GM18868 (cell line): Measurements from ENCODE around the gene ARHGAP32.
"Not testable (repeated sequence)": the region's sequence is repeated elsewhere in the genome, so short reads cannot be mapped to it uniquely, and the experiment has no call there.

Source experiments
- ATAC-seq: cut with Tn5 transposase; IDR thresholded peaks from one replicate; pipeline ENCODE4 v1.9.1; 2021; ENCODE audit warnings: mild to moderate bottlenecking, moderate library complexity; ENCODE audit not compliant: unreplicated experiment

Gene ARHGAP32

GRCh38 chr11:129204150-129204838 is 12.2 kb upstream of the ARHGAP32 start:
- ATAC-seq = no peak

DNA sequence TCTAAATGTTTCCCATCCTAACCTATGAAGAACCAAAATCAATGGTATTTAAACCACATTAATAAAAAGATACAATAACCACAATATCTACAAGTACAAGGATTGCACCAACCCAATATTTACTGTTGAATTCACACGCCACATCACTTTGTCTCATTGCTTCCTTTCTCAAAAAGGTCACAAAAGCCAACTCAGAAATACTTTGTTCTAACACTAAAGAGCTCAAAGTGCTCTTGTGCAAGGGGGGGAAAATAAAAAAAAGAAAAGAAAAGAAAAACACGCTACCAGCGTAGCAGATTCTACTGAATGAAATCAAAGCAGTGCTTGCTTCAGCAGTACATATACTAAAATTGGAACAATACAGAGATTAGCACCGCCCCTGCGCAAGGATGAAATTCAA is 10.5 kb upstream of the ARHGAP32 start:
- no peak for ATAC-seq

DNA sequence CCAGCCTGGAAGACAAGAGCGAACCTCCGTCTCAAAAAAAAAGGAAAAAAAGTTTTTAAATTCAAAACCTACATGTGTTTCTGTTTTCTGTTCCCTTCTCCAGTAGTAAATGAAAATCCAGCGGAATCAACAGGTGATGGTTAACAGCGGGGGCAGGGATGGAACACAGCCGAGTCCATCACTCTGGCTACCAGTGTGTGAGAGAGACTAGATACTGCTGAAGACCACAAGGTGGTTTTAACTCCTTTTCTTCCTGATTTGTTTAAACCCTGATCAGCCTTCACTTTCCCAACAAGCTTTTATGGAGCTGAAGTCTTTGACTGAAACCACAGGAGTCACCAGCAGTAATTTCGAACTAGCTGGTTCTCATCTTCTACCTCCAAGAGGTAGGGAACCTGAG is 3.6 kb upstream of the ARHGAP32 start:
- no peak for ATAC-seq

DNA sequence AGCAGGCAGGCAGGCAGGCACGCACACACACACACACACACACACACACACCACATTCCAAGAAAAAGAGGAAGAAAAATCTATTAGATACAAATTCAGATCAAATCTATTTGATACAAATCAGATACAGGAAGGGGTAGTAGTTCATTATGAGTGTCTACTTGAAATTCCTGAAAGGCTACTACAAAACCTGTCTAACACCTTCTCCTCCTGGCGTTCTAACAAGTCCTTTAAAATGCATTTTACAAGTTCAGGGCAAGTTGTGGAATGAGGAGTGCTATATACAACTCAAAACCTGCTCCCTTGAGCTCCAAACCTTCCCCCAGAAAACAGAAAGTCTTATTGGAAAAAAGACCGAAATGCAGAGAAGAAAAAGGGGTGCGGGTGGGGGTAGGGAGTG is 476 bp downstream of the ARHGAP32 start:
- ATAC-seq = no peak

GRCh38 chr11:129190087-129190486 is 2.0 kb downstream of the ARHGAP32 start:
- no peak for ATAC-seq

- no peak for ATAC-seq
Observed at GRCh38 chr11:129189646-129190045, 2.5 kb downstream of the ARHGAP32 start.

DNA sequence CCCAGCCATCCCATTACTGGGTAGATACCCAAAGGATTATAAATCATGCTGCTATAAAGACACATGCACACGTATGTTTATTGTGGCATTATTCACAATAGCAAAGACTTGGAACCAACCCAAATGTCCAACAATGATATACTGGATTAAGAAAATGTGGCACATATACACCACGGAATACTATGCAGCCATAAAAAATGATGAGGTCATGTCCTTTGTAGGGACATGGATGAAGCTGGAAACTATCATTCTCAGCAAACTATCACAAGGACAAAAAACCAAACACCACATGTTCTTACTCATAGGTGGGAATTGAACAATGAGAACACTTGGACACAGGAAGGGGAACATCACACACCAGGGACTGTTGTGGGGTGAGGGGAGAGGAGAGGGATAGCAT is 7.0 kb downstream of the ARHGAP32 start:
- ATAC-seq = not testable (repeated sequence)

DNA sequence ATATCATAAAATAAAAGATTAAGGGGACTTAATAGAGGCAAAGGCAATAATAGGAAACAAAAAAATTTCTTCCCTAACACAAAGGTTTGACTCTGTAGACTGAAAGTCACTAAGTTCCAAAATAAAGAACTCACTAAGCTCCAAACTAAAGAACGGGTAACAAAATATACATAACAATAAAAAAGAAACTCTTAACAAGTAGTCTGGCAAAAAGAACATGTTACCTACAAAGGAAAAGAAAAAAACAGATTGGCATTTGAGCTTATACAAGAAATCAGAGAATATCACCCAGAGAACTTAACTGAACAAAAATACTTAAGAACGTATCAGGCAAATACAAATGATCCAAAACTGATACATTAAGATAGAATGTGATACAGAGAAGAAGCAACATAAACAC is 7.5 kb downstream of the ARHGAP32 start:
- ATAC-seq = no peak

- no peak for ATAC-seq
Observed at GRCh38 chr11:129167315-129167714, 24.8 kb downstream of the ARHGAP32 start.

DNA sequence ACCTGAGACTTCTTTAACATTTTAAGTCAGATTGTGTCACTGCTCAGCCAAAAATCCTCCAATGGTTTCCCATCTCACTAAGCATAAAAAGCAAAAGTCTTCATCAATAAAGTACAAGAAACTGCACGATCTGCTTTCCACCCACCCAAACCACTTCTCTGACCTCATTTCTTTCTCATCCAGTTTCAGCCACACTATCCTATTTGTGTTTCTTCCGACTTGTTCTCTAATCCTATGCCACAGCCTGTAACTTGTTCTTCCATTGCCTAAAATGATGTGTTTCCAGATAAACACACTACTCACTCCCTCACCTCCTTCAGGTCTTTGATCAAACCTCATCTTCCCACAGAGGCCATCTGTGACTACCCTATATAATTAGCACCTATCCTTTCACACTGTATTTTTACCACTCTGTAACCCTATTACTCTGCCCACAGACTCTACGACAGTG is 28.4 kb downstream of the ARHGAP32 start:
- no peak for ATAC-seq

DNA sequence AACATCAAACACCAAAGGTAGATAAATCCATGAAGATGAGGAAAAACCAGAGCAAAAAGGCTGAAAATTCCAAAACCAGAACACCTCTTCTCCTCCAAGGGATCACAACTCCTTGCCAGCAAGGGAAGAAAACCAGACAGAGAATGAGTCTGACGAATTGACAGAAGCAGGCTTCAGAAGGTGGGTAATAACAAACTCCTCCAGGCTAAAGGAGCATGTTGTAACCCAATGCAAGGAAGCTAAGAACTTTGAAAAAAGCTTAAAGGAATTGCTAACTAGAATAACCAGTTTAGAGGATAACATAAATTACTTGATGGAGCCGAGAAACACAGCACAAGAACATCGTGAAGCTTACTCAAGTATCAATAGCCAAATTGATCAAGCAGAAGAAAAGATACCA is 35.0 kb downstream of the ARHGAP32 start:
- not testable (repeated sequence) for ATAC-seq

GRCh38 chr11:129155745-129156144 is 36.4 kb downstream of the ARHGAP32 start:
- no peak for ATAC-seq

DNA sequence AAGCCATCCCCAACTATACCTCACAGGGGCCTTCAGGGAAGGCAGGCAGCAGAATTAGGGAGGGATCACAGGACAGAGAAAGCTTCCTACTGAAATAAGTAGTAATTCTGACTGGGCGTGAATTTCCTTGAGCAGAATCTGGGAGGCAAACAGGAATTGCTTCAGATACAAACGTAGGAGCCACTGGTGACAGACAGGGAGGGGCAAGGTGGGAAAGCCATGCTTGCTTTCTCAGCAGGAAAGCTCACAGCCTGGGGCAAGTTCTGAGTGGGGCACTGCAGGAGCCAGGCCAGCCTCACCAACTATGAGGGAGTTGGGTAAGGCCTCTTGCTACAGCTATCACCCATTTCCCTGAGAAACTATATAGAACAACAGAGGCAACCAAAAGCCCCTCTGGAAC is 43.6 kb downstream of the ARHGAP32 start:
- ATAC-seq = no peak

DNA sequence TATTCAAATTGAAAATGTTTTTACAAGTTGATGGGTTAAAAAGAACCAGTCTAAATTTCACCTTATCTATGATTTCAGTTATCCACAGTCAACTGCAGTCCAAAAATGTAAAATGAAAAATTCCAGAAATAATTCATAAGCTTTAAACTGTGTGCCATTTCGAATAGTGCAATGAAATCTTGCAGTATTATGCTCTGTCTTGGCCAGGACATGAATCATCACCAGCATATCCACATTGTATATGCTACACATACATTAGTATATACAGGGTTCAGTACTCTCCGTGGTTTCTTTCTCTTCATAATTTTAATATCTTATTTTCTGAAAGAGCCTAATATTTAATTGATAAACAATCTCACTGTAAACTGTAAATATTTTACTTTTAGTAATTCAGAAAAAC is 45.9 kb downstream of the ARHGAP32 start:
- ATAC-seq = no peak

GRCh38 chr11:129145276-129145675 is 46.8 kb downstream of the ARHGAP32 start:
- ATAC-seq = no peak

GRCh38 chr11:129144256-129144655 is 47.9 kb downstream of the ARHGAP32 start:
- ATAC-seq = no peak

GRCh38 chr11:129143335-129143734 is 48.8 kb downstream of the ARHGAP32 start:
- no peak for ATAC-seq

DNA sequence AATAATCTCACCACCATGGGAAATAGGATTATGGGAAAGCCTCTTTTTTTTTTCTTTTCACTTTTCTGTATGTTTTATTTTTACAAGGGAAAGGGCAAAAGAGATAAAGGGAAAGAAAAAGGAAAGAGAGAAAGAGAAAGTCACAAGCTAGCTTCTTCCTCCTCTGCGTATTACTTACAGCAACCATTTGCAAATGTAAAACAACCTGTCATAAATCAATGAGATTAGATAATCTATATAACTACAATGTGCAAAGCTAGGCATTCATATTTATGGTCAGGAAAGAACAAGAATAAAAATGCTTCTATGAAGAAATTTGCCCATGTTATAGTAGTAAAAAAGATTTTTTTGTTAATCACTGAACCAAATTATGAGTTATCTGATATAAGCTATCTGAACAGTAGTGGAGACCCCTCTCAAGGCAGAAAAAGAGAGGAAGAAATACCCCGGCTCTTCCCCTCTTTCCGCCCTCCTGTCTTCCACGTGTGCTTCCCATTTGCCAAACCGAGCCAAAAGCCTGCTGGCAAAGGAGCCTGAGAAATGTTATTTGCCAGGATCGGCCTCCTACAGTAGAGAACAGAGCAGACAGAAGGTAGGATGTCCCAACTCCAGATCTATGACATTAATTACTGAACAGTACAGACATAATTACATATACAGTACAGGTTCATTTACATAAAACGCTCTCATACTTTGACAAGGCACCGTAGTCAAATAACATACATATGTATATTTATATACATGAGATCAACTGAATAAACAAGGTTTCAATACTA is 50.2 kb downstream of the ARHGAP32 start:
- no peak for ATAC-seq

DNA sequence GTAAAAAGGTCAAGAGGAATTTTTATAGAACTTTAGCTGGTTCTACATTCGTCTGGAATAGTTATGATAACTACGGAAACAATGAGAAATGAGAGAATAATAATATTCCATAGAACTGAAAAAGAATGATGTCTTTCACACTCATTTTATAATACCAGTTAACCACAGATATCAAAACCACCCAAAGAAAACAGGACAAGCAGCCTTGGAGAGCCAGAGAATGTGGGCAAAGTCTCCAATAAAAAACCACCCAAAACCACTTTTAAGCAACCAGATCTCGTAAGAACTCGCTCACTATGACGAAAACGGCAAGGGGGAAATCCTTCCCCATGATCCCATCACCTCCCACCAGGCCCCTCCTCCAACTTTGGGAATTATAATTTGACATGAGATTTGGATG is 60.8 kb downstream of the ARHGAP32 start:
- ATAC-seq = no peak

DNA sequence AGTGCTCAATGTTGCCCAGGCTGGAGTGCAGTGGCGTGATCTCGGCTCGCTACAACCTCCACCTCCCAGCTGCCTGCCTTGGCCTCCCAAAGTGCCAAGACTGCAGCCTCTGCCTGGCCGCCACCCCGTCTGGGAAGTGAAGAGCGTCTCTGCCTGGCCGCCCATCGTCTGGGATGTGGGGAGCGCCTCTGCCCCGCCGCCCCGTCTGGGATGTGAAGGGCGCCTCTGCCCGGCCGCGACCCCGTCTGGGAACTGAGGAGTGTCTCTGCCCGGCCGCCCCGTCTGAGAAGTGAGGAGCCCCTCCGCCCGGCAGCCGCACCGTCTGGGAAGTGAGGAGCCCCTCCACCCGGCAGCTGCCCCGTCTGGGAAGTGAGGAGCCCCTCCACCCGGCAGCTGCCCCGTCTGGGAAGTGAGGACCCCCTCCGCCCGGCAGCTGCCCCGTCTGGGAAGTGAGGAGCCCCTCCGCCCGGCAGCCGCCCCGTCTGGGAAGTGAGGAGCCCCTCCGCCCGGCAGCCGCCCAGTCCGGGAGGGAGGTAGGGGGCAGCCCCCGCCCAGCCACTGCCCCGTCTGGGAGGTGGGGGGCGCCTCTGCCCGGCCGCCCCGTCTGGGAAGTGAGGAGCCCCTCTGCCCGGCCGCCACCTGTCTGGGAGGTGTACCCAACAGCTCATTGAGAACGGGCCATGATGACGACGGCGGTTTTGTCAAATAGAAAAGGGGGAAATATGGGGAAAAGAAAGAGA is 63.1 kb downstream of the ARHGAP32 start:
- not testable (repeated sequence) for ATAC-seq

GRCh38 chr11:129119036-129119435 is 73.1 kb downstream of the ARHGAP32 start:
- no peak for ATAC-seq
